Fibroblast of pulmonary artery (primary cell): ENCODE measurements around the gene UCK2.

Experiments used
- DNase-seq: peaks from one replicate; pipeline ENCODE4 v3.0.0-alpha.2; 2010; ENCODE audit warnings: low read depth
- H3K4me3 ChIP-seq: replicated peaks from 2 replicates; pipeline ENCODE4 v1.5.1; 2011; ENCODE audit warnings: low read depth, mild to moderate bottlenecking, control low read depth, low read length, moderate library complexity
- TF ChIP-seq, protein P1 (sequence below): IDR thresholded peaks from 2 replicates; pipeline ENCODE4 v1.5.1; 2011; ENCODE audit warnings: mild to moderate bottlenecking, control low read depth, low read length, inconsistent platforms; ENCODE audit errors: missing control alignments

Gene UCK2

DNA sequence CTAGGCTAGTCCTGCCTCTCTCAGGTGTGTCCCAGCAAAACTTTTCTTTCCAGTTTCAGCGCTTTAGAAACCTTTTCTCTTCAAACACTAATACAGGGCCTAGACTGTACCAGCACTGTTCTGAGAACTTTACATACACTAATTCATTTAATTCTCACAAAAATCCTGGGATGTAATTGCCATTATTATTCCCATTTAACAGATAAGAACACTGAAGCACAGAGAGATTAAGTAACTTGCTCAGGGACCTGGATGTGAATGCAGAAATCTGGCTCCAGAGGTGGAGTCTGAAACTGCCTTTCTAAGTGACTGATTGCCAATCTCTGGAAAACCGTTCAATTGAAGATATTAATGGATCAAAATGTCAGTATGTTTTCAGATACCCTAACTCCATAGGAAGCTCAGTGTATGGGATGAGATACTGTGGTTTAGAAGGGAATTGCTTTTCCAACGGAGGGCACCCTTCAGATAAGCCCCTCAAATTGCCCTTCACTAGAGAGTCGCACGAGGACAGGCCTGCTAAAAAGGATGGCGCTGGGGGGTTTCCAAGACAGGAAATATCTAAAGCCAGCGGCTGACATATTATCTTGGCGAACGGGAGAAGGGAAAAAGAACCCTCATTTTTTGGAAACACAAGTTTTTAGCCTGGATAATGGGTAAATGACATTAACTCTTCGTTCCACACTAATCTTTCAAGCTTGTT is 698 bp upstream of the UCK2 start:
- TF ChIP-seq, protein P1, sequence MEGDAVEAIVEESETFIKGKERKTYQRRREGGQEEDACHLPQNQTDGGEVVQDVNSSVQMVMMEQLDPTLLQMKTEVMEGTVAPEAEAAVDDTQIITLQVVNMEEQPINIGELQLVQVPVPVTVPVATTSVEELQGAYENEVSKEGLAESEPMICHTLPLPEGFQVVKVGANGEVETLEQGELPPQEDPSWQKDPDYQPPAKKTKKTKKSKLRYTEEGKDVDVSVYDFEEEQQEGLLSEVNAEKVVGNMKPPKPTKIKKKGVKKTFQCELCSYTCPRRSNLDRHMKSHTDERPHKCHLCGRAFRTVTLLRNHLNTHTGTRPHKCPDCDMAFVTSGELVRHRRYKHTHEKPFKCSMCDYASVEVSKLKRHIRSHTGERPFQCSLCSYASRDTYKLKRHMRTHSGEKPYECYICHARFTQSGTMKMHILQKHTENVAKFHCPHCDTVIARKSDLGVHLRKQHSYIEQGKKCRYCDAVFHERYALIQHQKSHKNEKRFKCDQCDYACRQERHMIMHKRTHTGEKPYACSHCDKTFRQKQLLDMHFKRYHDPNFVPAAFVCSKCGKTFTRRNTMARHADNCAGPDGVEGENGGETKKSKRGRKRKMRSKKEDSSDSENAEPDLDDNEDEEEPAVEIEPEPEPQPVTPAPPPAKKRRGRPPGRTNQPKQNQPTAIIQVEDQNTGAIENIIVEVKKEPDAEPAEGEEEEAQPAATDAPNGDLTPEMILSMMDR = no peak
- H3K4me3 ChIP-seq = peak overlapping the region; percentile 86
- no peak for DNase-seq

DNA sequence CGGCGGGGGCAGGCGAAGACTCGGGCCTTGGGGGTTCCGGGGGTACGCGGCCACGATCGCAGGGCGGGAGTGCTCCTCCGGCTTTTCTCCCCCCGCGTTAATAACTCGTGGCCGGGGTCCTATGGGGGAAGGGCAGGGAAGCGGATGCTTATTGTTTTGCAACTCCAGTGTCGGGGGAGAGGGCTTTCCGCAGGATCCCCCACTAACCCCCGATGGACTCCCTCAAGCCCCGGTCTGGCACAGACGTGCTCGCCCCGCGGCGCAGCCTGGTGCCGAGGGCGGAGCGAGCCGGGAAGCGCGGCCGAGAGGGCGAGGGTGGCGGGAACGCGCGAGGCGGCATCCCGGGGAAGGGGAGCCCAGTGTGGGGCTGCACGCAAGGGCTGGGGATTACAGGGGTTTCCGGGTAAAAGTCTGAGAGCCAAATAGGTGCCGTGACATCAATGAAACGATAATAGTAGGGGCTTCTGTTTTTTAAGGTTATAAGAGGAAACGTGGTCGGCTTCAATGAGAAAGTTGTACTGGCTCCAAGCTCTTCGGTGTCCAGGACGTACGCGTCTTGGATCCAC is 772 bp downstream of the UCK2 start:
- DNase-seq = peak; percentile 31
- TF ChIP-seq, protein P1 = no peak
- H3K4me3 ChIP-seq = peak overlapping the region; percentile 86

DNA sequence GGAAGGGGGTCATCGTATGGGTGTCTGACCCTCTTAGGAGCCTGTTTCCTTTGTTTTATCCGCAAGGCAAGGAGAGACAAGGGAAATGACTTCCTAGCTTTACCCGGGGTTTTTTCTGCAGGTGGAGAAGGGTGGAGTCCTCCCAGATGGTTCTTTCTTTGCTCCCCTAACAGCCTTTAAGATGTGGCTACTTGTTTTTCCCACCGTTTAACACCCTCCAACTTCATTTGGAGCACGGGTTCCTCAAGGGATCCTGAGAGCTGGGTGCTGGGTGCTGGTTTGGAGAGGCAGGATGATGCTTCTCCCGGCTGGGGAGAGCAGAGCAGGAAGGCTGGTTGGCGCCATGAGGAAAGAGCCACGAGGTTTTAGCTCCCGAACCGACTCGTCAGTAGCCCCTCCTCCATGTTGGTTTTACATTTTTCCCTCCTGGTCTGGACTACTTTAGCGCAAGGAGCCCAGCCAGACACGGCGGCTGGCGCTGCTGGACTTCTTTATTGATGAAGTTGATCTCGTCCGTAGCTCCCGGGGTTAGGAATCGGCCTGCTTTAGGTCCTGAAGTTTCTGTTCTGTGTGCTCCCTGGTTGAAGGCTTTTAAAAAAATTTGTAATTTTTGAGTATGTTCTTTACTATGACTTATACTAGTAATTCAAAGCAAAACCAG is 1.4 kb downstream of the UCK2 start:
- peak; percentile 85 for DNase-seq
- TF ChIP-seq, protein P1 = no peak
- H3K4me3 ChIP-seq = peak overlapping the region; percentile 86

DNA sequence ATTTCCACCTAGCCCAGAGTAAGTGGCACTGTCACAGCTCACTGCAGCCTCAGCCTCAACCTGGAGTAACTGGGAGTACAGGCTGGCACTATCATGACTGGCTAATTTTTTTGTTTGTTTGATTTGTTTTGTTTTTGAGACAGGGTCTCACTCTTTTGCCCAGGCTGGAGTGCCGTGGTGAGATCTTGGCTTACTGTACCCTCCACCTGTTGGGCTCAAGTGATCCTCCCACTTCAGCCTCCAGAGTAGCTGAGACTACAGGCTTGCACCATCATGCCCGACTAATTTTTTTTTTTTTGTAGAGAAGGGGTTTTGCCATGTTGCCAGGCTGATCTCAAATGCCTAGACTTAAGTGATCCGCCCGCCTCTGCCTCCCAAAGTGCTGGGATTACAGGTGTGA is 2.5 kb downstream of the UCK2 start:
- DNase-seq = no peak
- TF ChIP-seq, protein P1 = no peak
- H3K4me3 ChIP-seq = peak overlapping the region; percentile 86

DNA sequence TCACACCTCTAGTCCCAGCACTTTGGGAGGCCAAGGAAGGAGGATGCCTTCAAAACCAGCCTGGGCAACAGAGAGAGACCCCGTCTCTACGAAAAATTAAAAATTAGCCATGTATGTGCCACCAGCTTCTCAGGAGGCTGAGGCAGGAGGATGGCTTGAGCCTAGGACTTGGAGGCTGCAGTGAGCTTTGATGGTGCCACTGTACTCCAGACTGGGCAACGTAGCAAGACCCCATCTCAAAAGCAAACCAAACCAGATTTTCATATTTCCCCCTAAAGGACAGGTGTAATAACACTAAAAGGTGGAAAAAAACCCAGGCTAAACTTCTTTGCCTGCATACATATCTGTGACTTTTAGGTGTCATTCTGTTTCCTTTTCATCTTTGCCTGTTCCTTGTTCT is 3.7 kb downstream of the UCK2 start:
- TF ChIP-seq, protein P1 = no peak
- DNase-seq = no peak
- H3K4me3 ChIP-seq = no peak overlapping the region

DNA sequence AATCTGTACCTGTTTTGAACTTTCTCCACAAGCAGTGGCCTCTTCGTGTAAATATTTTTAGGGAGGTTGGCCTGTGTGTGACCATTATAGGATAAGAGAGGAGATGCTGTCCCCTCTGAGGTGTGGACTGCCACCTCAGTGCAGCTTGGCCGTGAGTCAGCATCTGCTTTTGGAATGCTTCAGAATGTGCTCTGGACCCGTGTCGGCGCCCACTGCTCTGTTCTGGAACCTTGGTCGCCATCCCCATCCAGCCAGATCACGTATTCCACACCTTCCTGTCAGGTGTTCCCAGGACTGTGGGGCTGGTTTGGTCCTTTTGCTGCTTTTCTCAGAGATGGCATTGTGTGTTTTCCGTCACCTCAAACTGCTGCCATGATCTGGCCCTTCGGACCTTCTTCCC is 5.5 kb downstream of the UCK2 start:
- no peak for DNase-seq
- TF ChIP-seq, protein P1 = no peak
- no peak overlapping the region for H3K4me3 ChIP-seq

DNA sequence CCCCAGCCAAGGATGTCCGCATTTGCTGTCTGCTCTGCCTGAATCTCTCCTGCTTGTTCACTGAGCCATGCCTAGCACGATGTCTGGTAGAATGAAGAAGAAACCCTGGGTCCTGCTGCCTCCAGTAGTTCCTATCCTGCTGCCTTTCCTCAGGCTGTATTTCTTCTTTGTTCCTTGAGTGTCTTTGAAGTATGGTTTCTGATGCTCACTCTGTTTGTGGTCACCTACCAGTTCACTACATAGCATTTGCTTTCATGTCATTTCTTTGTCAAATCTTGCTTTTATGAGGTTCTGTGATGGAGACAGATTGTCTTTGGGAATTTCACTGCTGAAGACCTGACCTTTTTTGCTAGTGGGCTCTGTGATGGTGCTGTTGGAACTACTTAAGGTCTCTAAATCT is 5.9 kb downstream of the UCK2 start:
- TF ChIP-seq, protein P1 = no peak
- H3K4me3 ChIP-seq = no peak overlapping the region
- DNase-seq = no peak
